HG03066 (cell line): ENCODE data around the gene CDH23.

Source experiments
- ATAC-seq: cut with Tn5 transposase; IDR thresholded peaks from one replicate; pipeline ENCODE4 v1.9.1; 2021; ENCODE audit warnings: low read depth; ENCODE audit not compliant: unreplicated experiment

The CDH23 gene

GRCh38 chr10:71745664-71746250 lies 349.0 kb downstream of the CDH23 start:
- ATAC-seq: no peak

GRCh38 chr10:71746344-71747037 lies 349.8 kb downstream of the CDH23 start:
- no peak for ATAC-seq

- no peak for ATAC-seq
Observed at GRCh38 chr10:71747039-71747531, 350.4 kb downstream of the CDH23 start.

- no peak for ATAC-seq
Observed at GRCh38 chr10:71747551-71748523, 351.1 kb downstream of the CDH23 start.

GRCh38 chr10:71748671-71749191 lies 352.0 kb downstream of the CDH23 start:
- peak; percentile 61 for ATAC-seq

GRCh38 chr10:71749396-71749795 lies 352.7 kb downstream of the CDH23 start:
- ATAC-seq: no peak

GRCh38 chr10:71750124-71750841 lies 353.6 kb downstream of the CDH23 start:
- ATAC-seq: no peak

- ATAC-seq: no peak
Observed at GRCh38 chr10:71750986-71751385, 354.3 kb downstream of the CDH23 start.

GRCh38 chr10:71751515-71752224 lies 354.9 kb downstream of the CDH23 start:
- no peak for ATAC-seq

- no peak for ATAC-seq
Observed at GRCh38 chr10:71752391-71753090, 355.8 kb downstream of the CDH23 start.

- no peak for ATAC-seq
Observed at GRCh38 chr10:71753091-71753959, 356.6 kb downstream of the CDH23 start.

- no peak for ATAC-seq
Observed at GRCh38 chr10:71753960-71754505, 357.3 kb downstream of the CDH23 start.

- ATAC-seq: no peak
Observed at GRCh38 chr10:71754562-71754961, 357.8 kb downstream of the CDH23 start.

- ATAC-seq: no peak
Observed at GRCh38 chr10:71755179-71755879, 358.6 kb downstream of the CDH23 start.

GRCh38 chr10:71756311-71757191 lies 359.8 kb downstream of the CDH23 start:
- ATAC-seq: no peak

- ATAC-seq: no peak
Observed at GRCh38 chr10:71757399-71757922, 360.7 kb downstream of the CDH23 start.
